Astrocyte of the cerebellum (primary cell): ENCODE data around the gene CYTH3.
"Not testable (repeated sequence)": the region's sequence is repeated elsewhere in the genome, so short reads cannot be mapped to it uniquely, and the experiment has no call there.

Experiments
- DNase-seq: peaks from one replicate; pipeline ENCODE4 v3.0.0-alpha.2; 2011; ENCODE audit warnings: low read depth
- H3K4me3 ChIP-seq: 2 replicates; pipeline ENCODE4 v1.5.1; 2011; ENCODE audit warnings: mild to moderate bottlenecking, low read depth, low read length, moderate library complexity
- in situ Hi-C: cut with HindIII; loops from 2 replicates; pipeline ENCODE4 v1.10.0; 2017; ENCODE audit warnings: low sequenced_read_pairs
- TF ChIP-seq, protein P1 (sequence below): IDR thresholded peaks from 2 replicates; pipeline ENCODE4 v1.5.1; 2012; ENCODE audit warnings: low read length, low read depth, moderate library complexity, mild to moderate bottlenecking; ENCODE audit errors: missing control alignments

Gene CYTH3

GRCh38 chr7:6154542-6155404 lies 117.7 kb downstream of the CYTH3 start:
- TF ChIP-seq, protein P1, sequence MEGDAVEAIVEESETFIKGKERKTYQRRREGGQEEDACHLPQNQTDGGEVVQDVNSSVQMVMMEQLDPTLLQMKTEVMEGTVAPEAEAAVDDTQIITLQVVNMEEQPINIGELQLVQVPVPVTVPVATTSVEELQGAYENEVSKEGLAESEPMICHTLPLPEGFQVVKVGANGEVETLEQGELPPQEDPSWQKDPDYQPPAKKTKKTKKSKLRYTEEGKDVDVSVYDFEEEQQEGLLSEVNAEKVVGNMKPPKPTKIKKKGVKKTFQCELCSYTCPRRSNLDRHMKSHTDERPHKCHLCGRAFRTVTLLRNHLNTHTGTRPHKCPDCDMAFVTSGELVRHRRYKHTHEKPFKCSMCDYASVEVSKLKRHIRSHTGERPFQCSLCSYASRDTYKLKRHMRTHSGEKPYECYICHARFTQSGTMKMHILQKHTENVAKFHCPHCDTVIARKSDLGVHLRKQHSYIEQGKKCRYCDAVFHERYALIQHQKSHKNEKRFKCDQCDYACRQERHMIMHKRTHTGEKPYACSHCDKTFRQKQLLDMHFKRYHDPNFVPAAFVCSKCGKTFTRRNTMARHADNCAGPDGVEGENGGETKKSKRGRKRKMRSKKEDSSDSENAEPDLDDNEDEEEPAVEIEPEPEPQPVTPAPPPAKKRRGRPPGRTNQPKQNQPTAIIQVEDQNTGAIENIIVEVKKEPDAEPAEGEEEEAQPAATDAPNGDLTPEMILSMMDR = no peak
- DNase-seq = no peak
- in situ Hi-C loops = no loop called here
- no peak overlapping the region for H3K4me3 ChIP-seq

DNA sequence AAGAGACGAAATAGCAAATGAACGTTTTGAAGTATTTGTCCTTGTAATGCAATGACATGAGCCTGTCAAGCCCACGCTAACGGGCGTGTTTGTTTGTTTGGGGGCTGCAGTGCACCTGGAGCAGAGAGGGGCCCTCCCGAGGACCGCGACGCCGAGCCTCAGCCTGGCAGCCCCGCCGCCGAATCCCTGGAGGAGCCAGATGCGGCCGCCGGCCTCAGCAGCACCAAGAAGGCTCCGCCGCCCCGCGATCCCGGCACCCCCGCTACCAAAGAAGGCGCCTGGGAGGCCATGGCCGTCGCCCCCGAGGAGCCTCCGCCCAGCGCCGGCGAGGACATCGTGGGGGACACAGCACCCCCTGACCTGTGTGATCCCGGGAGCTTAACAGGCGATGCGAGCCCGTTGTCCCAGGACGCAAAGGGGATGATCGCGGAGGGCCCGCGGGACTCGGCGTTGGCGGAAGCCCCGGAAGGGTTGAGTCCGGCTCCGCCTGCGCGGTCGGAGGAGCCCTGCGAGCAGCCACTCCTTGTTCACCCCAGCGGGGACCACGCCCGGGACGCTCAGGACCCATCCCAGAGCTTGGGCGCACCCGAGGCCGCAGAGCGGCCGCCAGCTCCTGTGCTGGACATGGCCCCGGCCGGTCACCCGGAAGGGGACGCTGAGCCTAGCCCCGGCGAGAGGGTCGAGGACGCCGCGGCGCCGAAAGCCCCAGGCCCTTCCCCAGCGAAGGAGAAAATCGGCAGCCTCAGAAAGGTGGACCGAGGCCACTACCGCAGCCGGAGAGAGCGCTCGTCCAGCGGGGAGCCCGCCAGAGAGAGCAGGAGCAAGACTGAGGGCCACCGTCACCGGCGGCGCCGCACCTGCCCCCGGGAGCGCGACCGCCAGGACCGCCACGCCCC lies 118.5 kb downstream of the CYTH3 start:
- no peak for DNase-seq
- H3K4me3 ChIP-seq = no peak overlapping the region
- TF ChIP-seq, protein P1 = no peak
- in situ Hi-C loops = no loop called here

- TF ChIP-seq, protein P1 = no peak
- no peak for DNase-seq
- H3K4me3 ChIP-seq = no peak overlapping the region
- in situ Hi-C loops = no loop called here
Observed at GRCh38 chr7:6151994-6152735, 120.3 kb downstream of the CYTH3 start.

DNA sequence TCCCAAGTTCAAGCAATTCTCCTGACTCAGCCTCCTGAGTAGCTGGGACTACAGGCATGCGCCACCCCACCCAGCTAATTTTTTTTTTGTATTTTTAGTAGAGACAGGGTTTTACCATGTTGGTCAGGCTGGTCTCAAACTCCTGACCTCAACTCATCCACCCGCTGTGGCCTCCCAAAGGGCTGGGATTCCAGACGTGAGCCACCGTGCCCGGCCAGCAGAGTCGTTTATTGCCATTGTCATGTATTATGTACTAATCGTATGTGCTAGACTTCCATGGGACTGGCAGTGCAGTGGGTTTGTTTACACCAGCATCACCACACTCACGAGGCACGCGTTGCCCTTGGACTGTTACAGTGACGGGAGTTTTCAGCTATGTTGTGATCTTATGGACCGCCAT lies 120.9 kb downstream of the CYTH3 start:
- H3K4me3 ChIP-seq, in situ Hi-C loops, DNase-seq: not testable (repeated sequence)

- DNase-seq = no peak
- in situ Hi-C loops = no loop called here
- TF ChIP-seq, protein P1 = no peak
- H3K4me3 ChIP-seq = no peak overlapping the region
Observed at GRCh38 chr7:6149996-6150395, 122.4 kb downstream of the CYTH3 start.

DNA sequence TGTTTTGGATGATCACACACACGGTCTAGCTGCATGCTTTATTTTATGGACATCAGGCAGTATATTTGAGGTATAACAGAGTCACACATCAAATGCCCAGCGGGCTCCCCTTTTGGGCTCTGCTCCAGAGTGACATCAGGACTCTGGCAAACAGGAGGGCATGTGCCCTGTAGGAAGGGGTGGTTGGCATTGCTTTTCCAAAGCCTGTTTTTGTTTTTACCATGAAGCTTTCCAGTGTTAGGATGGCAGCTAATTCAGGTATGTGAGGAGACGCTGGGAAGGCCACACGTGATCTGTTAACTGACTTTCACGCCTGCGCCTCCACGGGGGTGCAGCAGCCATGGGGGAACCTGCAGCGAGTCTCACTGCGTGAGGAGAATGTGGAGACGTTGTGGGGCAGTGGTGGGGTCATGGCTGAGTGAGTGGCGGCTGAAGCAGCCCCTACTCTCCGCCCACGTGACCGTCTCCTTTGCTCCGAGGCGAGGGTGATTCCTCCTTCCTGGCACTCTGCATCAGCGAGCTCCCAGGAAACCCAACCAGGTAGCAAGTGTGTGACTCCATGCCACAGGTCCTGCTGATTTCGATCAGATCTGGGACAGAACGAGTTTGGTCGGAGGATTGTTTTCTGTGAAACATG lies 123.6 kb downstream of the CYTH3 start:
- in situ Hi-C loops = no loop called here
- no peak overlapping the region for H3K4me3 ChIP-seq
- TF ChIP-seq, protein P1 = no peak
- no peak for DNase-seq
